ENCODE measurements around the gene VPS52.
"Not testable (repeated sequence)": the region's sequence is repeated elsewhere in the genome, so short reads cannot be mapped to it uniquely, and the experiment has no call there.

Gene VPS52

GRCh38 chr6:33279971-33280511, 8.4 kb upstream of the VPS52 start:
- peak; percentile 7 for DNase-seq

- no peak for DNase-seq
These were observed 7.6 kb upstream of the VPS52 start for GRCh38 chr6:33279257-33279695.

- DNase-seq: no peak
These were observed 7.1 kb upstream of the VPS52 start for GRCh38 chr6:33278810-33279209.

GRCh38 chr6:33278392-33278741, 6.7 kb upstream of the VPS52 start:
- no peak for DNase-seq

GRCh38 chr6:33277663-33278391, 6.2 kb upstream of the VPS52 start:
- no peak for DNase-seq

- DNase-seq: peak; percentile 62
These were observed 5.4 kb upstream of the VPS52 start, which contains the start of gene B3GALT4 for GRCh38 chr6:33276864-33277662. B3GALT4 (plus strand) TSS chr6:33277123; CDS start chr6:33277420, 297 bp downstream.

GRCh38 chr6:33276581-33276863, 4.8 kb upstream of the VPS52 start:
- DNase-seq: no peak

GRCh38 chr6:33275795-33276580, 4.3 kb upstream of the VPS52 start:
- not testable (repeated sequence) for DNase-seq

- DNase-seq: no peak
These were observed 2.5 kb upstream of the VPS52 start for GRCh38 chr6:33273924-33274902.

- no peak for DNase-seq
These were observed 1.6 kb upstream of the VPS52 start for GRCh38 chr6:33273129-33273923.

GRCh38 chr6:33272275-33273128, 826 bp upstream of the VPS52 start:
- no peak for DNase-seq

GRCh38 chr6:33271117-33271467, 584 bp downstream of the VPS52 start:
- DNase-seq: no peak

- no peak for DNase-seq
These were observed 7.7 kb downstream of the VPS52 start for GRCh38 chr6:33264015-33264414.

GRCh38 chr6:33262490-33262889, 9.2 kb downstream of the VPS52 start:
- not testable (repeated sequence) for DNase-seq

- DNase-seq: no peak
These were observed 12.6 kb downstream of the VPS52 start for GRCh38 chr6:33259032-33259431.

GRCh38 chr6:33254591-33254990, 17.1 kb downstream of the VPS52 start:
- DNase-seq: no peak

- DNase-seq: no peak
These were observed 18.9 kb downstream of the VPS52 start for GRCh38 chr6:33252759-33253158.

- DNase-seq: no peak
These were observed 20.2 kb downstream of the VPS52 start for GRCh38 chr6:33251395-33252012.

GRCh38 chr6:33250731-33251130, 20.9 kb downstream of the VPS52 start:
- DNase-seq: no peak

All from NCI-H1436 (cell line).